Neural cell (in vitro differentiated cells): ENCODE results near the gene RTTN. TPM values are rescaled to one million over a fixed set of nuclear protein-coding genes. Genes with fewer than 3 reads are reported as not detected.

Experiments
- H2AFZ ChIP-seq: fragments of 200-600, 300-800 bp; sonication (generic), shearing (Covaris generic); 2 replicates; pipeline ENCODE4 v1.6.0; 2014; ENCODE audit warnings: low read depth, mild to moderate bottlenecking, antibody characterized with exemption, low read length, moderate library complexity
- H3F3A ChIP-seq: fragments of 200-600 bp; shearing (Covaris generic); 2 replicates; pipeline ENCODE4 v1.6.1; 2016; ENCODE audit warnings: mild to moderate bottlenecking, moderate library complexity, mixed read lengths, antibody characterized with exemption, low read length; ENCODE audit not compliant: insufficient read depth, poor library complexity, severe bottlenecking
- H3K27ac ChIP-seq: fragments of 200-600, 300-800 bp; sonication (generic), shearing (Covaris generic); 2 replicates; pipeline ENCODE4 v1.5.1; 2014; ENCODE audit warnings: mild to moderate bottlenecking, low read length, moderate library complexity
- H3K27me3 ChIP-seq: fragments of 300-800, 200-600 bp; sonication (generic), shearing (Covaris generic); 2 replicates; pipeline ENCODE4 v1.6.0; 2014; ENCODE audit warnings: mild to moderate bottlenecking, low read depth, low read length, moderate library complexity; ENCODE audit not compliant: insufficient read depth
- H3K36me3 ChIP-seq: fragments of 300-800, 200-600 bp; sonication (generic), shearing (Covaris generic); 2 replicates; pipeline ENCODE4 v1.5.1; 2014; ENCODE audit warnings: mild to moderate bottlenecking, antibody characterized with exemption, low read length, moderate library complexity; ENCODE audit not compliant: insufficient read depth
- H3K4me2 ChIP-seq: fragments of 300-800, 200-600 bp; sonication (generic), shearing (Covaris generic); 2 replicates; pipeline ENCODE4 v1.6.0; 2014; ENCODE audit warnings: mild to moderate bottlenecking, low read length
- H3K4me3 ChIP-seq: fragments of 300-800, 200-600 bp; sonication (generic), shearing (Covaris generic); 2 replicates; pipeline ENCODE4 v1.5.1; 2014; ENCODE audit warnings: mild to moderate bottlenecking, low read length, moderate library complexity
- H3K79me2 ChIP-seq: fragments of 200-600 bp; shearing (Covaris generic); replicated peaks from 2 replicates; pipeline ENCODE4 v1.6.0; 2014; ENCODE audit warnings: mild to moderate bottlenecking, low read length, moderate library complexity; ENCODE audit not compliant: insufficient read depth
- H3K9ac ChIP-seq: fragments of 300-800, 200-600 bp; sonication (generic), shearing (Covaris generic); 2 replicates; pipeline ENCODE4 v1.6.1; 2016; ENCODE audit warnings: mild to moderate bottlenecking, low read length, mixed read lengths
- H3K9me2 ChIP-seq: fragments of 200-600 bp; shearing (Covaris generic); 2 replicates; pipeline ENCODE4 v1.6.1; 2016; ENCODE audit warnings: mild to moderate bottlenecking, low read length, mixed read lengths; ENCODE audit not compliant: insufficient read depth
- H3K9me3 ChIP-seq: fragments of 200-600, 300-800 bp; sonication (generic), shearing (Covaris generic); 2 replicates; pipeline ENCODE4 v1.6.1; 2016; ENCODE audit warnings: mild to moderate bottlenecking, mixed run types, low read length, moderate library complexity, mixed read lengths
- H4K20me1 ChIP-seq: fragments of 200-600 bp; shearing (Covaris generic); 2 replicates; pipeline ENCODE4 v1.6.1; 2016; ENCODE audit warnings: mild to moderate bottlenecking, mixed run types; ENCODE audit not compliant: insufficient read depth
- EP300 ChIP-seq: fragments of 450-650 bp; conservative IDR thresholded peaks from 2 replicates; pipeline ENCODE4 v1.6.1; 2014; ENCODE audit warnings: antibody characterized with exemption, mild to moderate bottlenecking, moderate library complexity; ENCODE audit not compliant: poor library complexity, severe bottlenecking
- EZH2 ChIP-seq: fragments of 200-600, 300-800 bp; shearing (Covaris generic), sonication (generic); IDR thresholded peaks from 2 replicates; pipeline ENCODE4 v1.6.1; 2014; ENCODE audit warnings: antibody characterized with exemption, low read length, borderline replicate concordance, mild to moderate bottlenecking; ENCODE audit not compliant: insufficient read depth, poor library complexity, severe bottlenecking
- MXI1 ChIP-seq: fragments of 450-650 bp; conservative IDR thresholded peaks from 2 replicates; pipeline ENCODE4 v1.6.1; 2014; ENCODE audit warnings: antibody characterized with exemption, mild to moderate bottlenecking; ENCODE audit not compliant: poor library complexity, severe bottlenecking
- POLR2AphosphoS5 ChIP-seq: IDR thresholded peaks from 2 replicates; pipeline ENCODE4 v1.6.1; 2012
- RAD21 ChIP-seq: fragments of 450-650 bp; conservative IDR thresholded peaks from 2 replicates; pipeline ENCODE4 v1.6.1; 2014; ENCODE audit warnings: antibody characterized with exemption, mild to moderate bottlenecking, moderate library complexity
- SMC3 ChIP-seq: fragments of 450-650 bp; conservative IDR thresholded peaks from 2 replicates; pipeline ENCODE4 v1.6.1; 2014; ENCODE audit warnings: antibody characterized with exemption, mild to moderate bottlenecking, moderate library complexity; ENCODE audit not compliant: poor library complexity
- TAF1 ChIP-seq: IDR thresholded peaks from 2 replicates; pipeline ENCODE4 v1.6.1; 2012; ENCODE audit warnings: low read depth
- polyA plus RNA-seq: library from polyadenylated mRNA; depleted of rRNA; stranded (reverse); fragments of >200 nt; gene quantifications from 2 replicates; pipeline ENCODE4 v1.2.3, GENCODE V29; 2014
- TF ChIP-seq, protein P1 (sequence below): fragments of 450-650 bp; IDR thresholded peaks from 2 replicates; pipeline ENCODE4 v1.5.1; 2014; ENCODE audit warnings: antibody characterized with exemption, mild to moderate bottlenecking, moderate library complexity; ENCODE audit not compliant: poor library complexity, severe bottlenecking
- TF ChIP-seq, protein P2 (sequence below): IDR thresholded peaks from 2 replicates; pipeline ENCODE4 v1.6.1; 2012; ENCODE audit warnings: borderline replicate concordance

The RTTN gene
- polyA plus RNA-seq, 1 donor from 2014 or later: 24.2 TPM

GRCh38 chr18:70234667-70235459 is 29.4 kb upstream of the RTTN start:
- H3K27ac ChIP-seq: no peak overlapping the region

GRCh38 chr18:70233974-70234373 is 28.5 kb upstream of the RTTN start:
- H3K4me2 ChIP-seq: no peak overlapping the region
- no peak overlapping the region for H3K9ac ChIP-seq
- H3K27me3 ChIP-seq: no peaks in the 10 kb centered on the region
- no peaks in the 10 kb centered on the region for H3F3A ChIP-seq
- TF ChIP-seq, protein P1, sequence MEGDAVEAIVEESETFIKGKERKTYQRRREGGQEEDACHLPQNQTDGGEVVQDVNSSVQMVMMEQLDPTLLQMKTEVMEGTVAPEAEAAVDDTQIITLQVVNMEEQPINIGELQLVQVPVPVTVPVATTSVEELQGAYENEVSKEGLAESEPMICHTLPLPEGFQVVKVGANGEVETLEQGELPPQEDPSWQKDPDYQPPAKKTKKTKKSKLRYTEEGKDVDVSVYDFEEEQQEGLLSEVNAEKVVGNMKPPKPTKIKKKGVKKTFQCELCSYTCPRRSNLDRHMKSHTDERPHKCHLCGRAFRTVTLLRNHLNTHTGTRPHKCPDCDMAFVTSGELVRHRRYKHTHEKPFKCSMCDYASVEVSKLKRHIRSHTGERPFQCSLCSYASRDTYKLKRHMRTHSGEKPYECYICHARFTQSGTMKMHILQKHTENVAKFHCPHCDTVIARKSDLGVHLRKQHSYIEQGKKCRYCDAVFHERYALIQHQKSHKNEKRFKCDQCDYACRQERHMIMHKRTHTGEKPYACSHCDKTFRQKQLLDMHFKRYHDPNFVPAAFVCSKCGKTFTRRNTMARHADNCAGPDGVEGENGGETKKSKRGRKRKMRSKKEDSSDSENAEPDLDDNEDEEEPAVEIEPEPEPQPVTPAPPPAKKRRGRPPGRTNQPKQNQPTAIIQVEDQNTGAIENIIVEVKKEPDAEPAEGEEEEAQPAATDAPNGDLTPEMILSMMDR: no peak
- TF ChIP-seq EP300 (no peak), SMC3 (no peak), POLR2AphosphoS5 (no peak), MXI1 (no peak), TAF1 (no peak), EZH2 (no peak), RAD21 (no peak)
- TF ChIP-seq, protein P2, sequence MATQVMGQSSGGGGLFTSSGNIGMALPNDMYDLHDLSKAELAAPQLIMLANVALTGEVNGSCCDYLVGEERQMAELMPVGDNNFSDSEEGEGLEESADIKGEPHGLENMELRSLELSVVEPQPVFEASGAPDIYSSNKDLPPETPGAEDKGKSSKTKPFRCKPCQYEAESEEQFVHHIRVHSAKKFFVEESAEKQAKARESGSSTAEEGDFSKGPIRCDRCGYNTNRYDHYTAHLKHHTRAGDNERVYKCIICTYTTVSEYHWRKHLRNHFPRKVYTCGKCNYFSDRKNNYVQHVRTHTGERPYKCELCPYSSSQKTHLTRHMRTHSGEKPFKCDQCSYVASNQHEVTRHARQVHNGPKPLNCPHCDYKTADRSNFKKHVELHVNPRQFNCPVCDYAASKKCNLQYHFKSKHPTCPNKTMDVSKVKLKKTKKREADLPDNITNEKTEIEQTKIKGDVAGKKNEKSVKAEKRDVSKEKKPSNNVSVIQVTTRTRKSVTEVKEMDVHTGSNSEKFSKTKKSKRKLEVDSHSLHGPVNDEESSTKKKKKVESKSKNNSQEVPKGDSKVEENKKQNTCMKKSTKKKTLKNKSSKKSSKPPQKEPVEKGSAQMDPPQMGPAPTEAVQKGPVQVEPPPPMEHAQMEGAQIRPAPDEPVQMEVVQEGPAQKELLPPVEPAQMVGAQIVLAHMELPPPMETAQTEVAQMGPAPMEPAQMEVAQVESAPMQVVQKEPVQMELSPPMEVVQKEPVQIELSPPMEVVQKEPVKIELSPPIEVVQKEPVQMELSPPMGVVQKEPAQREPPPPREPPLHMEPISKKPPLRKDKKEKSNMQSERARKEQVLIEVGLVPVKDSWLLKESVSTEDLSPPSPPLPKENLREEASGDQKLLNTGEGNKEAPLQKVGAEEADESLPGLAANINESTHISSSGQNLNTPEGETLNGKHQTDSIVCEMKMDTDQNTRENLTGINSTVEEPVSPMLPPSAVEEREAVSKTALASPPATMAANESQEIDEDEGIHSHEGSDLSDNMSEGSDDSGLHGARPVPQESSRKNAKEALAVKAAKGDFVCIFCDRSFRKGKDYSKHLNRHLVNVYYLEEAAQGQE: no peak
- no peak overlapping the region for H3K4me3 ChIP-seq
- H3K9me3 ChIP-seq: no peaks in the 10 kb centered on the region
- no peak overlapping the region for H2AFZ ChIP-seq
- no peaks in the 10 kb centered on the region for H3K79me2 ChIP-seq
- no peak overlapping the region for H3K27ac ChIP-seq
- H3K36me3 ChIP-seq: no peaks in the 10 kb centered on the region
- H4K20me1 ChIP-seq: no peaks in the 10 kb centered on the region
- no peaks in the 10 kb centered on the region for H3K9me2 ChIP-seq

More at GRCh38 chr18:70234667-70235459, 29.4 kb upstream of the RTTN start:
- no peaks in the 10 kb centered on the region for H3K36me3 ChIP-seq
- no peaks in the 10 kb centered on the region for H4K20me1 ChIP-seq
- H3K4me3 ChIP-seq: no peak overlapping the region
- no peaks in the 10 kb centered on the region for H3K9me3 ChIP-seq
- TF ChIP-seq EP300 (no peak), TAF1 (no peak), POLR2AphosphoS5 (no peak), MXI1 (no peak), EZH2 (no peak), RAD21 (no peak), SMC3 (no peak)
- TF ChIP-seq, protein P2: no peak
- TF ChIP-seq, protein P1: no peak
- H3K79me2 ChIP-seq: no peaks in the 10 kb centered on the region
- no peaks in the 10 kb centered on the region for H3F3A ChIP-seq
- H3K9me2 ChIP-seq: no peaks in the 10 kb centered on the region
- H3K27me3 ChIP-seq: no peaks in the 10 kb centered on the region
- H3K9ac ChIP-seq: no peak overlapping the region
- H3K4me2 ChIP-seq: no peak overlapping the region
- no peak overlapping the region for H2AFZ ChIP-seq
